Amniotic epithelial cell (primary cell): ENCODE data around the gene GNAZ.

ENCODE experiments used
- DNase-seq: peaks from one replicate; pipeline ENCODE4 v3.0.0-alpha.2; 2010; ENCODE audit warnings: low read depth

GNAZ gene

DNA sequence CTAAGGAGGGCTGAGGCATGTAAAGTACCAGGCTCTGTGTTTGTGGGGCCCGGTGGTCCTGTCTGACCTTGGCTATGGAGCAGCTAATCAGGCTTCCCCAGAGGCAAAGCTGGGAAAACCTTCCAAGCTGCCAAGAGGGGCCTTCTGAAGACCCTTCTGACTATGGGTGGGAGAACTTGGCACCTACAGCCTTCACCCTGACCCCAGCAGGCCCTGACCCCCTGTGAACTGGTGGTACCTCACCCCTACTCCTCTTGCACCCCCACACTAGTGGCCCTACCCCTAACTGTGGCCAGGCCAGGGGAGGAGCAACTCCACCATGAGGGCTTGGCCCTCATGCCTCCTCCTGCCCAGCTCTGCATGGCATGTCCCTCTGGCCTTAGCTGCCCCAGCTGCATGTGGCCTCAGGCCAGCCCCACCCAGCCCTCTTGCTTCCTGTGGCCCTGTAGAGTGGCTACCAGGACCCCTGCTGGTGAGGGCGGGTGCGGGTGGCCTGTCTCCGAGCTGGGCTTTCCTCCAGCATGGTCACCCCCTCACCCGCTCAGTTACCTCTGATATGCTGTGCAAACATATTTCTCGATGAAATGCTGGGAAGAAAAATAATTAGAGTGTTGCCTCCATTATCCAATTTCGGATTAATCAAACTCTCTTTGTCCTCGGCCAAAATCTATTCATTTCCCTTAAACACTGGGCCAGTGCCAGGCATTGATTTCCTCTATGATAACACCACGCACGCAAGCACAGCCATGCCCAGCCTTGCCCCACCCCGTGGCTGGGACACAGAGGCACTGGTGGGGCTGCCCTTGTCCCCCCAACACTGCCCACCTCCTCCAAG is 7.5 kb downstream of the GNAZ start:
- DNase-seq: no peak

DNA sequence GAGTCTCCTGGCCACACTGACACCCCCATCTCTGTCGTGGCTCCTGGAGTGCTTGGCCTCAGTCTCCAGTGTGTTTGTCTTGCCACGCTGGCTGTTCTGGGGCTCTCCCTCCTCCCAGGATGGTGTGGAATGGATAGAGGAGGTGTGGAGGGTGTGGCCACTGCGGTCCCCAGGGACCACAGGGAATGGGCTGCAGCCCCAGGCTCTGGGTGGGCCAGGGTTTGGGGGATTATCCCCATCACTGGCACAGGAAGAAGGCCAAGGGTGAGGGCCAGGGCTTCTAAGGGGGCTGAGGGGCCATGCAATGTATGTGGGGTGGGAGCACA is 8.1 kb downstream of the GNAZ start:
- no peak for DNase-seq

DNA sequence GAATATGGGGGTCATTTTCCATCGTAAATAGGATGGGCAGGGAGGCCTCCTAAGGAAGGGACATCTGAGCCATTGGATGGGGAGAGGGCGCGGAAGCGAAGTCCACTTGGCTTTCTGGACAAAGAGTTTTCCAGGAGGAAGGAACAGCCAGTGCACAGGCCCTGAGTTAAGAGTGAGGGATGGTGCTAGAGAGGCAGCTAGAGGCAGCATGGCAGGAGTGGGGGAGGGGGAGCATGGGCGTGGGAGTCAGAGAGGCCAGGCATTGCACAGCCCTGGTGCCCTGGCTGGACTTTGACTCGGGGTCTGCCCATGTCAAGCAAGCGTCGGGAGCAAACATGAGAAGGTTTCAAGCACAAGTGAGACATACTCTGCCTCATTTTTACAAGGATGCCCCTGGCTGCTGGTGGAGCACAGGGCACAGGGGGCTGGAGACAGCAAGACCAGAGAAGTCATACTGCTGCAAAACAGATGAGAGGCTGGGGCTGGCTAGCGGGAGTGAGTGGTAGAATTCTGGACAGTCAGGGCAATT is 9.0 kb downstream of the GNAZ start:
- no peak for DNase-seq

DNA sequence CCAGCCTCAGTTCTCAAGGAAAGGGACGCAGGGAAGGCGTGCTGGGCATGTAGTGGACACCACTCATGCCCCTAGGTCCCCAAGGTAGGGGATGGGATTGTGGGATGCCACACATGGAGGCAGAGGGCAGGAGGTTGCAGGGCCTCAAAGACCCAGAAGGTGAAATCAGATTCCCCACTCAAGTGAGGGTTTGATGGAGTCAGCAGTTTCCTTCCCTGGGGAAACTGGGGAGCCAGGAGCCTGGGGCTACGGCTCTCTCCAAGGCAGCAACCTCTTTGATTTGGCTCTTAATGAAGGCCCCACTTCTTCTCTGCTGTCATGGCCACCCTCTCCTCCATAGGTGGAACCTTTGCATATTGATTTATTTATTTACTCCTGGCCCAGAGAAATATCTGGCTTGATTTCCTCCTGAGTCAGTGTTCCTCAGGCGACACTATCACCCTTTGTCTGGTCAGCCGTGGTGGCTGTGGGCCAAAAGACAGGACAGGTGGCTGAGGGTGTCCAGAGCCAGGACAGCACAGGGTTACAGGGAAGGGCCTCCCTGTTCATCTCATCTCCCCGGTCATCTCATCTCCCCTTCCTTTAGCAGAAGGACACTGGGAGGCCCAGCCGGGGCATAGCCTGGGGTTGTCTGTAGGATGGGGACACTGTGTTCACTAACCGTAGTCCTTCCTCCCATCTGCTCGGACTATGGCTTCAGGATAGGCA is 9.6 kb downstream of the GNAZ start:
- DNase-seq: no peak

DNA sequence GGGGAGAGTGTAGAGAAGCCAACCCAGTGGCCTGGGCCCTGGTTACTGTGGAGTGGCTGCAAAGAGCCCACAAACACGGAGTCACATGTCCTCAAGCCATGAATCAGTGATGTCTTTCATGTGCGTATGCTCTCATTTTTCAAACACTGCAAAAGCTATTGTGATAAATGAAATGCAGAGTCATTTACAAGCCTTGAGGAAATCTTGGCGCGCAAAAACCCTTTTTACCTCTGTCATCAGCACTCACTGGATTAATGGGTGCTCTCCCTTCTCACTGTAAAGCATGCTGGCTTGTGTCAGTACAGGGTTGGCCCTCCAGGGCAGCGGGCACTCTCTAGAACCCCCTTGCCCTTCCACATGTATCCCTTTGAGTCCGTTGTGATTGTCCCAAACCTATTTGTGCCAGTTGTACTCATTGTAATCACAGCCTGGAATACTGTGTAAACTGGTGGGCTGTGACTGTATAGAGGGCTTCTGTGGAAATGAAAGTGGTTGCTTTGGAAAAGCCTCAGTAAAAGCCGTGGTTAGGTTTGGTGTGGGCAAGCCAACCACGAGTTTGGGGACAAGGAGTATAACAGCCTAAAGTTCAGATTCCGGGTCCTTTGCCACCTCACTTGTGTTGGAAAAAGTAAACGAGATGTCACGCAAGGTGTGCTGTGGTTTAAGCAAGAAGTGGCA is 10.4 kb downstream of the GNAZ start:
- DNase-seq: no peak

DNA sequence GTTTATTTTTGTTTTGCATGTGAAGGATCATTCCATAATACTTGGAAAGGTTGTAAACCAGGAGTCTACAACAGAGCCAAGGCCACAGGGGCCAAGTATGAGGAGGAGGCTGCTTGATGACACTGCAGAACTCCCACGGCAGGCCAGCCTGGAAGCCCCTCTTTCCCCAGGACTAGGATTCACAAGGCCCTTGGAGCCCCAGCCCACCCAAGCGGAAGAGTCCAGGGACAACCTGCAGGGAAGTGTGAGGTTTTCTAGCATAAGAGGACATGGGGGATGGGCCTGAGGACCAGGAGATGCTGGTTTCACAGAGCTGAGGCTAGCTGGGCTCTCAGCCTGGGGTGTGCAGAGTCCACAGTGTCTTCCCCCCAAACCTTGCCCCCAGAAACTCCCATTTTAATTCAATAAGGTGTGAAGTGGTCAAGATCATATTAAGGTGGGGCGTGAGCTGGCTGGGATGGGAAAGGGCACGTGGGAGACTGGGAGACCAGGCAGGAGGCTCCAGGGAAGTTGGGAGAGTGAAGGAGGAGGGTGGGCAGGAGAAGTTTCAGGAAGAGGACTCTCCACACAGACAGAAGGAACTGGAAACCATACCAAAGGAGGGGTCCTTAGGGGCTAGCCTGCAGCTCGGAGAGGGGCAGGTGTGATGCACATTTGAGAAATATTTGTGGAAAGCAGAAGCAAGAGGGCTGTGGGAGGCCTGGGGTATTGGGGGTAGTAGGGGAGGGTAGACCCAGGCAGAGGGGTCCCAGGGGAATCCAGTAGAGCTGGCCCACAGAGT is 12.4 kb downstream of the GNAZ start:
- DNase-seq: no peak

DNA sequence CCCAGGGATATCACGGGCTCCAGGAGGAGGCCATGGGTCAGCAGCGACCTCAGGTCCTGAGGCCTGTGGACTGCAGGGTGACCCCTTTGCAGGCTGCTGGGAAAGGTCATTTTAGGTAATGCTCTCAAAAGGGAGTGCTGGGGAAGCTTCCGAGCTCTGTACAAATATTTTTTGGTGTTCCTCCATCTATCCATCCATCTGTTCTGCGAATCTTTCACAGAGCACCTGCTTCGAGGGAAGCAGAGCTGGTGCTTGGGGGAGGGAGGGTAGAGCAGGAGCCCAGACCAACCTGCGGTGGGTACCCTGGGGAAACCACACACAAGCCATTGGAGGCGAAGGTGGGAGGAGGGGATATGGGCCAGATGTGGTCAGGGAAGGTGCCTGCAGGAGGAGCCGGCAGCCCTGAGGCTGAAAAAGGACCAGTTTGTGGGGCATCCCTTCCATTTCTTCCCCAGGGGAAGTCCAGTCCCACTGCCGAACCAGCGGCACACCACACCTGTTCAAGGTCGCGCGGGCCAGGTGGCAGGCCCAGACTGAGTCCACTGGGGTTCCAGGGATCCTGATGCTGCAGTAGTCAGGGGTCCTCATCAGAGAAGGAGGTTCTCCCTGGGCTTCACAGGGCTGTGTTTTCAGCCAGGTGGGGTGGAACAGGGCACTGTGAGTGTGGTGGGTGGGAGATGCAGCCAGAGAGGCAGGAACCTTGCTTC is 13.1 kb downstream of the GNAZ start:
- DNase-seq: no peak

DNA sequence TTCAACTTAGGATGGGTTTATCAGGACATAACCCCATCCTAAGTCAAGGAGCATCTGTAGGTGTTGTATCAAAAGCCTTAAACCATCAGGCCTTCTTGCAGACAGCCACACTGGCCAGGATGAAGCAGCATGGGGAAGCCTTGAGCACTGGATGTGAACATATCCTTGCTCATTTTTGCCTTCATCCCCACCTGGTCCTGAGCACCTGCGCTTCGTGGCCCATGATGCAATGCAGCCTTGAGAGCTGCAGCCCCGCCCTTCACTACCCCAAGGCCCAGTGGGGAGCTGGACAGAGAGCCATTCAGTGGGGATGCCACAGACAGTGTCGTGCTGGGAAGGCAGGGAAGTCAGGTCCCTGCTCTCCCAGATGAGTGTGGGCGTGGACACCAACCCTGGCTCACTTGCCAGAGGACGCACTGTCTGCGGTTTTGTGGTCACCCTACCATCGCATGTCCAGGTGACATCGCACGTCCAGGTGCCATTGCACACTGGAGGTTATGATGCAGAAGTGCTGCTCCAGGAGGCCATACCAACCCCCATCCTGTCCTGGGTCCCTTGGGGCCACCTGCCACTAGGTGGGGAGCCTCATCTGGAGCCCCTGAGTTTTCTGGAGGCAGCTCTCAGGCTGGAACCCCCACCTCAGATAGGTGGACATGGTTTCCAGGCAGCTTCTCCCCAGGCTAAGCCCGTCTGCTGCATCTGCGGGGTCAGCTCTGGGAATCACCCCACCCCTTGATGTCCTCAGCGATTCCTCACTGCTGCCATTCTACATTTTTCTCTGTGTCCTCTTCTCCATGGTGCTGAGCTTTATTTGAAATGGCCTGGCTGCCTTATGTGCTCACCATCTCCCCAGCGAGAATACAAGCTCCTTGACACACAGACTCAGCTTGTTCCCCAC is 14.4 kb downstream of the GNAZ start:
- DNase-seq: no peak

DNA sequence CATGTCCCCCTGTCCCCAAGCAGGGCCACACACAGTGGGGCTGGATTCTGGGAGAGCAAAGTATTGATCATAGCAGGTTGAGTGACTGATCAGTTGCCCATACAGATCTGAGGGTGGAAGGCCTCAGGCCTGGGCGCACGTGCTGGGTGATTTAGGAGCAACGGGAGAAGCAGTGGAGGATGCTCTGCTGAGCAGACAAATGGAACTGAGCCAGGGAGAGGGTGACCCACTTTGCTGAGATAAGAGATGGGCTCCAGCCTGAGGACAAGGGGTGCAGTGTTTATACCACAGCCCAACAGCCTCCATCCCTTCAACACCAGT is 15.0 kb downstream of the GNAZ start:
- no peak for DNase-seq

DNA sequence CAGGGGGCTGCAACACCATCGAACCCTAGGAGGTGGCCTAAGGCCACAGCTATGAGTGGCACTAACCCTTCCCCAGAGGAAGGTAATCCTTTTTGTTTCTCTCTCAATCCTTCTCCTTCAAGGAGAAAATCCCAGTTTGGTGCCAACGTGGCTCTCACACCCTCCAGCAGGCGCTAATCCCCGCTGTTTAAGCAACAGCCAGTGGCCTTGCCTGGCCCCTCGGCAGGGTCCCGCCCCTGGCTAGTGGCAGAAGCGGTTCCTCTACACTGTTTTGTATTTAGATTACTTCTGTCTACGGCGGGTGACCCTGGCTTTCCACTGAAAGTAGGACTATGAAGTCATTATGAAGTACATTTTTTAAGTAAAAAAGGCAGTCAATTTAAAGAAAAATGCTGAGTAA is 15.5 kb downstream of the GNAZ start:
- DNase-seq: no peak

DNA sequence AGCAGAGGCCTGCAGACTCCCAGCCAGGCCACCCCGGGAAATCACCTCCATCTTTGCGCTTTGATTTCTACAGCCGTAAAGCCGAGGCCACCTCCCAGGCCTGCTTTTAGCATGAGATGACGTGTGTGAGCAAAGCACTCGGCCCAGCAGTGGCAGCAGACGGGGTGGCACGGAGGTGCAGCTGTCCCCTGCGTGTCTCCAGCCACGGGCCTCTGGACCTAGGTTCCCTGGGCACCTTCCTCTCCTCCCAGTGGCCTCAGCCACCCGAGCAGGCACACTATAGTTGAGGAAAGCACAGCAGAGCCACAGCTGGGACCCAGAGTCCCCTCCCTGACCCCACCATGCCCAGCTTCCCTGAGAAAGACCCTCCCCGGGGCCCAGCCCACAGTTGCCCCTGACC is 15.9 kb downstream of the GNAZ start:
- no peak for DNase-seq

DNA sequence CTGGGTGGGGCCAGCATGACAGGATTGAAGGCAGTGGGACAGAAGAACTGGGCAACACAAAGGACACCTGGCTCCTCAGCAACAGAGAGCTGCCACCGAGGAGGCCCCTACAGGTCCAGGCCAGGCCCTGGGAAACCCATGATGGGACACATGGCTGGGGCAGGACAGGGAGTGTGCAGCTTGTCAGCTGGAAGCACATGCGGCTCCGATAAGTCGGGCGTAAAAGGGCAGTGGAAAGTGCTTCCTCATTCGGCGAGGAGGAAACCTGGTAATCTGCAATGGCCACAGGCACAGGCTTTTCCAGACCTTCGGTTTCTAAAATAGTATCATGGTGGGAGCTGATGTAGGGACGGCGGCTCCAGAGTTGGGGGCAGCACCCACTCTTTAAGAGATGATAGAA is 16.5 kb downstream of the GNAZ start:
- no peak for DNase-seq

DNA sequence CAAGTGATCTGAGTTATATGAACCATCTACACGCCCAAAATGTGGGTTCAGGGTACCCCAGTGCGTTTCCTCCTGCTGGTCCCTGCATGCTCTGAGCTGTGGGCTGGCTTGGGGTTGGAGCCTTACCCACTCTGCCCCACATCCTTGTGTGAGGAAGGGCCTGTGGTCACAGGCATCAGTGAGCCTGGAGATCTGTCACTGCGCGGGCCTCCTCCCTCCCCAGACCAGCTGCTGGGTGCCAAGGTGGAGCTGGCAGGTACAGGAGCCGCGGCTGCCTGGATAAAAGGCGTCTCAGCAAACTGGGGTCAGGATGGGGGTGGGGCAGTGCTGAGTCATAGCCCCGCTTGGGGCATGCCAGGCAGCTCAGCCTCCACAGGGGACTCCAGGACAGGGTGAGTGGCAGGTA is 17.9 kb downstream of the GNAZ start:
- DNase-seq: no peak

DNA sequence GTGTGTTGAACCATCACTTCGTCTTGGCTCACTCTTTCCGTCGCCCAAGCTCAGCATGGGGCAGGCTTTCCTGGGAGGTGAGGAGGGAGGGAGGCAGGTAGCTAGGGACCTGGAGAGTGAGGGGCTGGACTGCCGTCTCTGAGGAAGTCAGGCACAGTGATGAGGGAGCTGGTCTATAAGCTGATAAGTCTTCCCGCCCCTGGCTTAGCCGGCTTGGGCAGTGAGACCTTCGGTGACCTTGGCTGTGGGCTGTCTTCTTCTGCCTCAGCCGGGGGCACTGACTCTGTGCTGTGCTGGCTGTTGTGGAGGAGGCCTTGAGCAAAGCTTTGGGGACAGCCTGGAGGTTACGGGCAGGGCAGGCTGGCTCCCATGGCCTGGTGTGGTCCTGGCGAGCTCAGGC is 18.7 kb downstream of the GNAZ start:
- no peak for DNase-seq

DNA sequence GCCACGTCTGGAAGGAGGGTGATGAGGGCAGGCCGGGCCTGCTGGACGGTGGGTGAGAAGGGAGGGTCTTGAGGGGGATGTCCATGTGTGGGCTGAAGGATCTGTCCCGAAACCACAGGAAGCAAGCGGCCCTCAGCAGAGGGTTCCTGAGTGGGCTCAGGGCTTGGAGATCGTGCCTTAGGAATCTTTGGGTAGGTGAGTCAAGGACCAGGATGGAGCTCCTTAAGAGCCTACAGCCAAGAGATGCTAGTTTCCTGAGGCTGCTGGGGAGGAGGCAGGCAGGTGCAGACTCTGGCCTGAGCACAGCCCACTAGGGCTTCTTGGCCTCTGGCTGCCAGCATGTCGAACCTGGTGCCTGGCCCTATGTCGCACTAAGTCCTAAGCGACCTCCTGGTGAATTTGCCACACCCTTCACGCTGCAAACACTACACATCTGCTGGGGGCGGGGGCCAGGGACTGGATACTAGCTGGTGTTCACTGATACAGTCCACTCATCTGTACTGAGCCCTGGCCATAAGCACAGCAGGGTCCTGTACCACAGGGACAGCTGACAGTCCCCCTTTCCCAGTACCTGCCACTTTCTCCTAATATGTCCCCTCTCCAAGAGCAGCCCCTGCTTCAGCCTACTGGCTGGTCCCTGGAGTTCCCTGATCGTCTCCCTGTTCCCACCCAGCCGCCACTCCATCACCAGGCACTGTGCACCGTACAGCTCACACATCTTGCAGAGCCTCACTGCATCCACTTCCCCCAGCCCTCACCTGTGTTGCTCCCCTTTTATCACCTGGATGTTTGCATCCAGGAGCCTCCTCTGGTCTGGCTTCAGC is 19.5 kb downstream of the GNAZ start:
- no peak for DNase-seq

DNA sequence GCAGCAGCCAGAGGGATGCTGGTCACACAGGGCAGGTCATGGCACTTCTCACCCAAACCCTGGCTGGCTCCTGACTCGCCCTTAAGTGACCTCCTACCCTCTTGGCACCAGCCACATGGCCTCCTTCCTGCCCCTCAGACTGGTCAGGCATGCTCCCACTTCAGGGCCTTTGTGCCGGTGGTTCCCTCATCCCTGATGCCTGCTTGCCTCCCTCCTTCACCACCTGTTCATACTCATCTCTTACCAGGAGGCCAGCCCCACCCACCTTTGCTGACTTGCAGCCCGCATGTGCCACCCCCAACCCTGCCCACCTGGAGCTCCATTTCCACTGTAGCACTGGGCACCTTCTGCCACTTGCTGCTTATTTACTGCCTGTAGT is 20.1 kb downstream of the GNAZ start:
- no peak for DNase-seq

DNA sequence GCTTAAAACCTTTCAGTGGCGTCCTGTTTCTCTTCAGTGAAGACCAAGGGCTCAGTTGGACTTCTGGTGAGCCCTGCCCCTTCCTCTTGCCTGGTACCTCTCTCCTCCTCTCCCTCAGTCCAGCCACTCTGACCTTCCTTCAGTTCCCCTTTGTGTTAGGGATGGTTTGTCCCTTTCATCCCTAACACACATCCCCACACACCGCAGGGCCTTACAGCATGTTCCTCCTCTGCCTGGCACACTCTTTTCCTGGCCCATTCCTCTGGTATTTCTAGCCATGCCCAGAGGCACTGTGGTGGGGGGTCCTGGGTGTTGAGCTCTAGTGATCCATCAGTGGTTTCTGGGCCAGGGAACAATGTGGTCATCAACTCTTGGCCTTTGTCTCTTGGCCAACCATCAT is 21.4 kb downstream of the GNAZ start:
- no peak for DNase-seq

DNA sequence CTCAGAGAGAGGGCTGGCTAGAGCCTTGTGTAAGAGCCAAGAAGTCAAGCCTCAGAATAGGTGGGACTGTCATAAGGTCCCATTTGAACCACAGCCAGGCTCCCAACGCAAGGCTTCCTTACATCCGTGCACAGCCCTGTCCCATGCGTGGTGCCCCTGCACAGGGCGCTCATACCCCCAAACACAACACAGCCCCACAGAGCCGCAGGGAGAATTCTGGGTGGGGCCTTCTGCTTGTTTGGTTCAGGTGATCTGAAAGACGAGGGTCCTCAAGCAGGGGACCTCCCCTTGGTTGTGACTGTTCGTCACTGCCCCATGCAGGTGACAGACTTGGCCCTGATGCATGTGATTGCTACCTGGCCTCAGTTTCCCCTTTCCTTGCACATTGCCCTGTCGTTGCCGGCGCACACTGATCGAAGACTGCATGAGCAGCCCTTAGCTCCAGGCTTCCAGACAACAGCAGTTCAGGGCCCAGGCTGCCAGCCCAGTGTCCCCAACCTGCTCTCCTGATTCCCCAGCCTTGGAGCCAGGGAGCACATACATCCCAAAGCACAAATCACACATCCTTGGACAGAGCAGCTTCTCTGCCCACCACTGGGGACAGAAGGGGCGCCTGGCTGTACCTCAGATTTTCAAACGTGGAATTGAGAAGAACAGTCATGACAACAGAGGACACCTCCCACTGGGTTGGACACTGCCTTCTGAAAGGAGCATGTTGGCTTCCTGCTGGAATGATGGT is 22.1 kb downstream of the GNAZ start:
- DNase-seq: no peak
